ENCODE data around the gene PABPC1L2B.
"Not testable (repeated sequence)": the region's sequence is repeated elsewhere in the genome, so short reads cannot be mapped to it uniquely, and the experiment has no call there.

The PABPC1L2B gene

DNA sequence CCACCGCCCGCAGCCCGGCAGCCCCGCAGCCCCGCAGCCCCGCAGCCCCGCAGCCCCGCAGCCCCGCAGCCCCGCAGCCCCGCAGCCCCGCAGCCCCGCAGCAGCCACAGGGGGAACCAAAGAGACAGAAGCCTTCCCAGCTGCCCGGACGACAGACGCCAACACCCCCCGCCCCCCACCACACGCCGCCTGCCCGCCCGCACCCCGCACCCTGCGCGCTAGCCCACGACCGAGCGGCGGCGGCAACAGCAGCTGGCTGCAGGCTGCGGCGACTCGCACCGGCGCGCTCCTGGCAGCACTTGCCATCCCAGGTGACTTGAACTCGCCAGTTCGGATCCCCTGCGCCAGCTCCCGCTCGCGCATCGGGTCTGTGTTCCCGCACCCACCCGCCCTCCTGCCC, at the start of gene PABPC1L2B:
Gene PABPC1L2B (plus strand): TSS at position 207 of the 400 bp plus-strand sequence. CDS start 704 bp downstream, outside the sequence.
- DNase-seq (ENCODE audit: low spot score in 2 of 2); H3K36me3 ChIP-seq (replicated peaks); H3K4me3 ChIP-seq; H3K27me3 ChIP-seq (ENCODE audit: low read depth); H3K9me3 ChIP-seq; H3K4me1 ChIP-seq; in situ Hi-C loops (cut with MboI; ENCODE audit: low sequenced_read_pairs): not testable (repeated sequence)

DNA sequence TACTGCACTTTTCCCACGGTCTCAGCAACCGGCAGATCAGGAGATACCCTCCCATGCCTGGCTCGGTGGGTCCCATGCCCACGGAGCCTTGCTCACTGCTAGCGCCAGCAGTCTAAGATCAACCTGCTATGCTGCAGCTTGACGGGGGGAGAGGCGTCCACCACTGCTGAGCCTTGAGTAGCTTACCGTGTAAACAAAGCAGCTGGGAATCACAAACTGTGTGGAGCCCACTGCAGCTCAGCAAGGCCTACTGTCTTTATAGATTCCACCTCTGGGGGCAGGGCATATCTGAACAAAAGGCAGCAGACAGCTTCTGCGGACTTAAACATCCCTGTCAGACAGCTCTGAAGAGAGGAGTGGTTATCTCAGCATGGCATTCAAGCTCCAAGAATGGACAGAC, 42.8 kb upstream of the PABPC1L2B start:
- H3K9me3 ChIP-seq; H3K36me3 ChIP-seq (replicated peaks); in situ Hi-C loops (cut with MboI; ENCODE audit: low sequenced_read_pairs); DNase-seq (ENCODE audit: low spot score in 2 of 2); H3K27me3 ChIP-seq (ENCODE audit: low read depth); H3K4me1 ChIP-seq; H3K4me3 ChIP-seq: not testable (repeated sequence)

DNA sequence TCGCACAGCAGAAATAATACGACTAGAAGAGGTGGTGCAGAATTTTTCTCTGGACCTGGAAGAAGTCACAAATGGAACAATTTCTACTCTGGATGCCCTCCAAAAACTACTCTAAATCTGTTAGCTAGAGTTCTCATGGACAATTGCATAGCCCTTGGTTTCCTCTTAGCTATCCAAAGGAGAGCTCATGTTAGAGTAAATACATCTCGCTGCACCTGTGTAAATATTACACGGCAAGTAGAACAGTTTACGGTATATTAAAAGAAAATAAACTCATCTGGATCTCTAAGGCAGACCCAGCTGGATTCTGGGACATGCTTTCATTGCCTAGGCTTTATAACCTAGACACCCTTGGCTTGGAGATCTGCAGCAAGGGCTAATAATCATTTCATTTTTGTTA, 30.9 kb upstream of the PABPC1L2B start:
- H3K9me3 ChIP-seq; H3K27me3 ChIP-seq (ENCODE audit: low read depth); H3K36me3 ChIP-seq (replicated peaks); DNase-seq (ENCODE audit: low spot score in 2 of 2); H3K4me1 ChIP-seq; H3K4me3 ChIP-seq; in situ Hi-C loops (cut with MboI; ENCODE audit: low sequenced_read_pairs): not testable (repeated sequence)

DNA sequence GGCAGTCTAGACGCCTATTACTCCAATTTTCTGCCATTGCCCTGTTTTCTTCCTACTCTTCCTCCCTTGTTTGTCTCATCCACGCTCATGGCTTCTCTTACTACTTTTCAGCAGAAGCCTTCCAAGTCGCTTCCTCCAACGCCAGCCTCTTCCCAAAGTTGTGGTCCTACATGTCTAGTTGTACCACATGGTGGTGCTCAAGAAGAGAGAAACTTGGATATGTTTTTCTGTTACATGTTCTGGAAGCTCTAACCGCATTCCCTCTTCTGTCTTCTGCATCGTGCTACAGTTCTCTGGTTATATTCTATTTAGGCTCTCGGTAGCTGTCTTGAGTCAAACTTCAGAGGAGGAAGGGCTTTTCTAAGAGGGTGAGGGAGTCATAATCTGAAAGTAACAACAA, 27.9 kb upstream of the PABPC1L2B start:
- DNase-seq (ENCODE audit: low spot score in 2 of 2); H3K27me3 ChIP-seq (ENCODE audit: low read depth); H3K4me1 ChIP-seq; H3K36me3 ChIP-seq (replicated peaks); in situ Hi-C loops (cut with MboI; ENCODE audit: low sequenced_read_pairs); H3K4me3 ChIP-seq; H3K9me3 ChIP-seq: not testable (repeated sequence)

DNA sequence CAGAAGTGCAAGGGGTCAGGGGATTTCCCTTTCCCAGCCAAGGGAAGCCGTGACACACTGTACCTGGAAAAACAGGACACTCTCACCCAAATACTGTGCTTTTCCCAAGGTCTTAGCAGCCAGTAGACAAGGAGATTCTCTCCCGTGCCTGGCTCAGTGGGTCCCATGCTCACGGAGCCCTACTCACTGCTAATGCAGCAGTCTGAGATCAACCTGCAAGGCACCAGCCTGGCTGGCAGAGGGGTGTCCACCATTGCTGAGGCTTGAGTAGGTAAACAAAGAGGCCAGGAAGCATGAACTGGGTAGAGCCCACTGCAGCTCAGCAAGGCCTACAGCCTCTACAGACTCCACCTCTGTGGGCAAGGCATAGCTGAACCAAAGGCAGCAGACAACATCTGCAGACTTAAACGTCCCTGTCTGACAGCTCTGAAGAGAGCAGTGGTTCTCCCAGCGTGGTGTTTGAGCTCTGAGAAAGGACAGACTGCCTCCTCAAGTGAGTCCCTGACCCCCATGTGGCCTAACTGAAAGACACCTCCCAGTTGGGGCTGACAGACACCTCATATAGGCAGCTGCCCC, 21.8 kb upstream of the PABPC1L2B start:
- H3K36me3 ChIP-seq (replicated peaks); H3K4me3 ChIP-seq; H3K4me1 ChIP-seq; H3K27me3 ChIP-seq (ENCODE audit: low read depth); DNase-seq (ENCODE audit: low spot score in 2 of 2); in situ Hi-C loops (cut with MboI; ENCODE audit: low sequenced_read_pairs); H3K9me3 ChIP-seq: not testable (repeated sequence)

DNA sequence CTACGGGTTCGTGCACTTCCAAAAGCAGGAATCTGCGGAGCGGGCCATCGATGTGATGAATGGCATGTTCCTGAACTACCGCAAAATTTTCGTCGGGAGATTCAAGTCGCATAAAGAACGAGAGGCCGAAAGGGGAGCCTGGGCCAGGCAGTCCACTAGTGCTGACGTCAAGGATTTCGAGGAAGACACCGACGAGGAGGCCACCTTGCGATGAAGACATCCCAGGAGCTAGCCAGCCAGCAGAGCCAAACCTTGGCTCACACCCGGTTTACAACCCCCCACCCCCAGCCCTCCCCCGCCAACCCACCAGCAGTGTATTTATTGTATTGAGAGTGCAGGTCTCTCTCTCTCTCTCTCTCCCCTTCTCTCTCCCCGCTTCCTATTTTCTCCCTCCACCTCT, 1.3 kb downstream of the PABPC1L2B start:
- H3K4me3 ChIP-seq; H3K4me1 ChIP-seq; H3K36me3 ChIP-seq (replicated peaks); in situ Hi-C loops (cut with MboI; ENCODE audit: low sequenced_read_pairs); H3K9me3 ChIP-seq; H3K27me3 ChIP-seq (ENCODE audit: low read depth); DNase-seq (ENCODE audit: low spot score in 2 of 2): not testable (repeated sequence)

DNA sequence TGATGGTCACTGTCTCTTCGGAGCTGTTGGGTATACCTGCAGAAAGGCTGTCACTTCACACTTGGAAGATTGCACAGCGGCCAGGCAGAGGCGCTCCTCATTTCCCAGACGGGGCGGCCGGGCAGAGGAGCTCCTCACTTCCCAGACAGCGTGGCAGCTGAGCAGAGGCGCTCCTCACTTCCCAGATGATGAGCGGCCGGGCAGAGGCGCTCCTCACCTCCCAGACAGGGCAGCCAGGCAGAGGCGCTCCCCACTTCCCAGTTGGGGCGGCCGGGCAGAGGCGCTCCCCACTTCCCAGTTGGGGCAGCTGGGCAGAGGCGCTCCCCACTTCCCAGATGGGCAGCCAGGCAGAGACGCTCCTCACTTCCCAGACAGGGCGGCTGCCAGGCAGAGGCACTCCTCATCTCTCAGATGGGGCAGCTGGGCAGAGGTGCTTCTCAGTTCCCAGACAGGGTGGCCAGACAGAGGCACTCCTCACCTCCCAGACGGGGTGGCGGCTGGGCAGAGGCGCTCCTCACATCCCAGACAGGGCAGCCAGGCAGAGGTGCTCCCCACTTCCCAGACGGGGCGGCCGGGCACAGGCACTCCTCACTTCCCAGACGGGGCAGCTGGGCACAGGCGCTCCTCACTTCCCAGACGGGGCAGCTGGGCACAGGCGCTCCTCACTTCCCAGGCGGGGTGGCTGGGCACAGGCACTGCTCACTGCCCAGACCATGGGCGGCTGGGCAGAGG, 18.8 kb downstream of the PABPC1L2B start:
- in situ Hi-C loops (cut with MboI; ENCODE audit: low sequenced_read_pairs), result no loop called here
- H3K4me3 ChIP-seq, result no peak overlapping the region
- H3K4me1 ChIP-seq, result no peaks in the 10 kb centered on the region
- no peaks in the 10 kb centered on the region for H3K9me3 ChIP-seq
- DNase-seq (ENCODE audit: low spot score in 2 of 2), result no peak
- no peaks in the 10 kb centered on the region for H3K36me3 ChIP-seq (replicated peaks)
- H3K27me3 ChIP-seq (ENCODE audit: low read depth), result no peaks in the 10 kb centered on the region; the same call in 1 of the 2 replicates

DNA sequence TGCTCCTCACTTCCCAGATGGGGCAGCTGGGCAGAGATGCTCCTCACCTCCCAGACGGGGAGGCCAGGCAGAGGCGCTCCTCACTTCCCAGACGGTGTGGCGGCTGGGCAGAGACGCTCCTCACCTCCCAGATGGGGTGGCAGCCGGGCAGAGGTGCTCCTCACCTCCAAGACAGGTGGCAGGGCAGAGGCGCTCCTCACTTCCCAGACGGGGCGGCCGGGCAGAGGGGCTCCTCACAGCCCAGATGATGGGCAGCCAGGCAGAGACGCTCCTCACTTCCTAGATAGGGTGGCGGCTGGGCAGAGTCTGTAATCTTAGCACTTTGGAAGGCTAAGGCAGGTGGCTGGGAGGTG, 19.3 kb downstream of the PABPC1L2B start:
- H3K4me1 ChIP-seq; DNase-seq (ENCODE audit: low spot score in 2 of 2); H3K27me3 ChIP-seq (ENCODE audit: low read depth); in situ Hi-C loops (cut with MboI; ENCODE audit: low sequenced_read_pairs); H3K9me3 ChIP-seq; H3K4me3 ChIP-seq; H3K36me3 ChIP-seq (replicated peaks): not testable (repeated sequence)

DNA sequence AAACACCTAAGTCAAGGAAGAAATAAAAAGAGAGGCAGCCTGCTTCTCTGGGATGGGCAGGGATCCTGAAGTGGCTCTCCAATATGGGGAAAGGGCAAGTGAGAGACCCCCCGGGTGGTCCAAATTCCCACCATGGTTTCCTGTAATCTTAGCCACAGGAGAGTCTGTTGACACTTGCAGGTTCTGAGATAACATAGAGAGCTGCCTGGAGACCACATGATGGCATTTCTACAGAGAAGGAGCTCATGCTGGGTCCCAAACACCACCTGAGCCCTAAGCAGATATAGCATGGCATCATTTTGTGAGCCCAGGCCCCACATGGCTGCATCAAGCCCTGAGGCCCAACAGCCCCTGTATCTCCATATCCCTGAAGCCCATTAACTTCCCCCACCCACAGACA, 26.1 kb downstream of the PABPC1L2B start:
- no peak overlapping the region for H3K4me3 ChIP-seq
- H3K9me3 ChIP-seq, result no peaks in the 10 kb centered on the region
- no peak for DNase-seq (ENCODE audit: low spot score in 2 of 2)
- in situ Hi-C loops (cut with MboI; ENCODE audit: low sequenced_read_pairs), result no loop called here
- no peaks in the 10 kb centered on the region for H3K36me3 ChIP-seq (replicated peaks)
- no peaks in the 10 kb centered on the region for H3K27me3 ChIP-seq (ENCODE audit: low read depth)
- H3K4me1 ChIP-seq, result no peaks in the 10 kb centered on the region
